Body of pancreas (tissue), 4 donors: ENCODE measurements around the gene MS4A14. TPM values are rescaled to one million over a fixed set of nuclear protein-coding genes. Genes with fewer than 3 reads are reported as not detected.

Experiments
- ATAC-seq: fragments of 150-250 bp; one replicate; pipeline ENCODE4 v1.9.1; 2016
- DNase-seq, 4 donors: peaks; one replicate each; pipeline ENCODE4 v3.0.0-alpha.2; 2019
- H3K27ac ChIP-seq, 4 donors: fragments of 200-600 bp; sonication (generic); 1 replicate in 3 of 4; 2 replicates in 1 of 4; pipeline versions ENCODE4 v1.5.1 to v1.6.1; 2016 to 2019; ENCODE audit warnings: mild to moderate bottlenecking in 1 of 4, mixed read lengths in 1 of 4, moderate library complexity in 1 of 4
- H3K27me3 ChIP-seq, 2 donors: fragments of 200-600 bp; sonication (generic); one replicate each; pipeline ENCODE4 v1.6.0; 2016; ENCODE audit warnings: mild to moderate bottlenecking in 1 of 2
- H3K36me3 ChIP-seq, 2 donors: fragments of 200-600 bp; sonication (generic); replicated peaks in 1 of 2; 2 replicates each; pipeline ENCODE4 v1.5.1; 2016; ENCODE audit warnings: low read depth in 2 of 2; ENCODE audit not compliant: insufficient read depth in 1 of 2
- H3K4me1 ChIP-seq: fragments of 200-600 bp; sonication (generic); one replicate; pipeline ENCODE4 v1.6.0; 2016
- H3K4me3 ChIP-seq, 2 donors: fragments of 200-600 bp; sonication (generic); 1 replicate in 1 of 2; 2 replicates in 1 of 2; pipeline ENCODE4 v1.5.1; 2016 to 2019
- H3K9me3 ChIP-seq, 3 donors: fragments of 200-600 bp; sonication (generic); 1 replicate in 2 of 3; 2 replicates in 1 of 3; pipeline ENCODE4 v1.5.1; 2016
- POLR2A ChIP-seq, 3 donors: fragments of 450-650 bp; IDR thresholded peaks; one replicate each; pipeline ENCODE4 v1.6.1; 2016; ENCODE audit warnings: antibody characterized with exemption in 3 of 3, mild to moderate bottlenecking in 2 of 3
- WGBS, 2 donors: methylation state at CpG; one replicate each; pipeline ENCODE4 v1.1.5; 2017; 5-methylcytosine and 5-hydroxymethylcytosine counted together
- intact Hi-C: fragments of 100-400 bp; cut with DNase I; formaldehyde crosslinking; loops from one replicate; pipeline ENCODE4 v1.15.1; 2023
- total RNA-seq, 2 donors: library from RNA; depleted of rRNA; stranded (reverse); fragments of >200 nt; gene quantifications; one replicate each; pipeline ENCODE4 v1.1.0, GENCODE V29; 2016
- TF ChIP-seq, protein P1 (sequence below), 7 experiments: fragments of 450-650 bp in 4 of 7; fragments of 200-600 bp in 3 of 7; sonication (generic) in 3 of 7; IDR thresholded peaks; one replicate each; pipeline ENCODE4 v1.5.1; 2016 to 2019; ENCODE audit warnings: antibody characterized with exemption in 7 of 7

The MS4A14 gene
- total RNA-seq, 2 donors from 2014 or later = 1.3 TPM

DNA sequence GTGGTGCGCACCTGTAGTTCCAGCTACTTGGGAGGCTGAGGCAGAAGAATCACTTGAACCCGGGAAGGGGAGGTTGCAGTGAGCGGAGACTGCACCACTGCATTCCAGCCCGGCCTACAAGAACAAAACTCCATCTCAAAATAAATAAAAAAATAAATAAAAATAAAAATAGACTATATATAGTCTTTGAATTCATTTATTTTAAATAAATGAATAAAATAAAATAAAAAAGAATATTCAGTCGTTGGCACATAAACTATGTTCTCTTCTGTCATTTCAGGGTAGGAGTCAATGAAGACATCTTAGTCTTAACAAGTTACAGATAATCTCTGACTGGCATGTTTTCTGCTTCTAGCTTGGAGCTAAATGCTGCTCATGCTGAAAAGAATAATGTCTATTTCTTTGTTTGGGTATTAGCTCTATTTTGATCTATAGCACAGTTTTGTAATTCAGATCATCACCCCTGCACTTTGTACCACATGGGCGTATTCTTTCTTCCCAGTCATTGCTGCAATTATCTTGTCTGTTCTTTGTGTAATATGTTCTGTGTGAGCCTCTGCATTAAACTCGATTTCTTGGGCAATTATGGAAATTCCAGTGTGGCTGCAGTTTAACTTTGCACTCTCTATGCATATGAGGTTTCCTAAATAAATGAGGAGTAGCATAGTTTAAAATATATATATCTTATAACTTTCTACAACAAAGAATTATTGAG lies 1.4 kb upstream of the MS4A14 start:
- DNase-seq (no peak), ATAC-seq (no peak)
- H3K4me3 ChIP-seq = no peak overlapping the region
- H3K36me3 ChIP-seq = no peaks in the 10 kb centered on the region
- no peak for TF ChIP-seq POLR2A (IDR thresholded peaks at IDR 0.05)
- TF ChIP-seq, protein P1, sequence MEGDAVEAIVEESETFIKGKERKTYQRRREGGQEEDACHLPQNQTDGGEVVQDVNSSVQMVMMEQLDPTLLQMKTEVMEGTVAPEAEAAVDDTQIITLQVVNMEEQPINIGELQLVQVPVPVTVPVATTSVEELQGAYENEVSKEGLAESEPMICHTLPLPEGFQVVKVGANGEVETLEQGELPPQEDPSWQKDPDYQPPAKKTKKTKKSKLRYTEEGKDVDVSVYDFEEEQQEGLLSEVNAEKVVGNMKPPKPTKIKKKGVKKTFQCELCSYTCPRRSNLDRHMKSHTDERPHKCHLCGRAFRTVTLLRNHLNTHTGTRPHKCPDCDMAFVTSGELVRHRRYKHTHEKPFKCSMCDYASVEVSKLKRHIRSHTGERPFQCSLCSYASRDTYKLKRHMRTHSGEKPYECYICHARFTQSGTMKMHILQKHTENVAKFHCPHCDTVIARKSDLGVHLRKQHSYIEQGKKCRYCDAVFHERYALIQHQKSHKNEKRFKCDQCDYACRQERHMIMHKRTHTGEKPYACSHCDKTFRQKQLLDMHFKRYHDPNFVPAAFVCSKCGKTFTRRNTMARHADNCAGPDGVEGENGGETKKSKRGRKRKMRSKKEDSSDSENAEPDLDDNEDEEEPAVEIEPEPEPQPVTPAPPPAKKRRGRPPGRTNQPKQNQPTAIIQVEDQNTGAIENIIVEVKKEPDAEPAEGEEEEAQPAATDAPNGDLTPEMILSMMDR (IDR thresholded peaks at IDR 0.05) = no peak
- intact Hi-C loops = no loop called here
- 74 to 80% methylated on average over 7 of the region's 7 CpGs for WGBS, 2 donors
- no peak overlapping the region for H3K27ac ChIP-seq
- no peaks in the 10 kb centered on the region for H3K27me3 ChIP-seq
- no peaks in the 10 kb centered on the region for H3K9me3 ChIP-seq
- H3K4me1 ChIP-seq = no peaks in the 10 kb centered on the region

DNA sequence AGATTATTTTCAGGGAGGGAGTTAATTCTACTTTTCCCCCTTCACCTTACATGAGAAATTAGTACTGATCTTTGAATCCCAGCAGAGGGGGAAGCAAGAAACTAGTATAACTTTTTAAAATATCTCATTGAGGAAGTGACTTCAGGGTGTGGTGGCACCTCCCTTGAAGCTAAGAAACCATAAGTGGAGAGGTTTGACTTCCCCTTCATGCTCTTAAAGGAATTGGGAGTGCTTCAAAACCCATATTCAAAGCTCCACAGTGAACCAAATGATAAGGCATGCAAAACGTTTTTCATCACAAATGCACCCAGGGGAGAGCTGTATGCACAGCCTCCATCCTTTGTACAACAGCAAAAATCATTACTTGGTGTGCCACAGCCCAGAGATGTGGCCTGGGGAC lies 540 bp downstream of the MS4A14 start:
- no peaks in the 10 kb centered on the region for H3K27me3 ChIP-seq
- H3K9me3 ChIP-seq = no peaks in the 10 kb centered on the region
- intact Hi-C loops = no loop called here
- 6 to 11% methylated on average over 1 of the region's 1 CpG for WGBS, 2 donors
- TF ChIP-seq, protein P1 (IDR thresholded peaks at IDR 0.05) = no peak
- no peak for TF ChIP-seq POLR2A (IDR thresholded peaks at IDR 0.05)
- no peaks in the 10 kb centered on the region for H3K4me1 ChIP-seq
- peak in 1 of 4 donors; percentile 25 for DNase-seq
- ATAC-seq = no peak
- no peak overlapping the region for H3K4me3 ChIP-seq
- H3K36me3 ChIP-seq = no peaks in the 10 kb centered on the region
- H3K27ac ChIP-seq = peak overlapping the region in 1 of 4 donors; percentile 35

DNA sequence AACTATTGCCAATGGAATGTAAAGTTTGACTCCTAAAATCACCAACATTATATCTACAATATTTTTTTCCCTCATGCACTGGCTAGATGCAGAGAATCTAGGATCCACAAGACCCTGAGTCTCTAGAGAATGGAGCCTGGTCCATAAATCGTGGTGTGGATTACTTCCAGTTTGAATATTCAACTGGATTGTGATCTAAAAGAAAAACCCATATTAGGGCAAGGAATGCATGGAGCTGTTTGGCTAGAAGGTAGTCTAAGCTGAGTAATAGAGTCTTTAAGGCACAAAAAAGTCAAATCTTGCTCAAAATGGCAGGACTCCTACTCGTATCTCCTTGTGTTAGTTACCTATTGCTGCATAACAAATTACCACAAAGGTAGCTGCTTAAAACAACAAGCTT lies 23.8 kb downstream of the MS4A14 start:
- Histone ChIP-seq H3K36me3 (no peaks in the 10 kb centered on the region), H3K4me3 (no peak overlapping the region), H3K9me3 (no peaks in the 10 kb centered on the region), H3K27me3 (no peaks in the 10 kb centered on the region), H3K4me1 (no peaks in the 10 kb centered on the region), H3K27ac (no peak overlapping the region)
- ATAC-seq (no peak), DNase-seq (no peak)
- intact Hi-C loops = no loop called here
- no peak for TF ChIP-seq POLR2A (IDR thresholded peaks at IDR 0.05)
- TF ChIP-seq, protein P1 (IDR thresholded peaks at IDR 0.05) = no peak
- 23 to 26% methylated on average over 2 of the region's 2 CpGs for WGBS, 2 donors

DNA sequence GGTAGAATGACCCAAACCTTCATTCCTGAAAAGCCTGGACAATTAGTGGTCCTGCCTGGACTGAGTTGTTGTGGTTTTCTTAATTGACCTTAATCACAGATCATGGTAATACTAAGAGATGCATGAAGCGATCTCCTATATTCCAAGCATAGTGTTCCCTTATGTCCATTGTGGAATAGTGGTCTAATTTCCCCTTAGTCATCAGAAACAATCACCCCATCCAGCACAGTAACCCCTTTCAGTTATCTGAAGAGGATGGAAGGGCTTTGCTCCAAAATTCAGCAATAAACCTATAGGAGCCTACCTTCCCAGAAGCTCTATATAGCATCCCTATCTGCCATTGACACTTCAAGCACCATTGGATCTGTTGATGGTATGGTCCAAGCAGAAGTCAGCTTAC lies 26.4 kb downstream of the MS4A14 start:
- Histone ChIP-seq H3K9me3 (no peaks in the 10 kb centered on the region), H3K27ac (no peak overlapping the region), H3K36me3 (no peaks in the 10 kb centered on the region), H3K27me3 (no peaks in the 10 kb centered on the region), H3K4me1 (no peaks in the 10 kb centered on the region), H3K4me3 (no peak overlapping the region)
- DNase-seq (no peak), ATAC-seq (no peak)
- WGBS, 2 donors = 80 to 82% methylated on average over 1 of the region's 1 CpG
- intact Hi-C loops = no loop called here
- no peak for TF ChIP-seq POLR2A (IDR thresholded peaks at IDR 0.05)
- TF ChIP-seq, protein P1 (IDR thresholded peaks at IDR 0.05) = no peak

DNA sequence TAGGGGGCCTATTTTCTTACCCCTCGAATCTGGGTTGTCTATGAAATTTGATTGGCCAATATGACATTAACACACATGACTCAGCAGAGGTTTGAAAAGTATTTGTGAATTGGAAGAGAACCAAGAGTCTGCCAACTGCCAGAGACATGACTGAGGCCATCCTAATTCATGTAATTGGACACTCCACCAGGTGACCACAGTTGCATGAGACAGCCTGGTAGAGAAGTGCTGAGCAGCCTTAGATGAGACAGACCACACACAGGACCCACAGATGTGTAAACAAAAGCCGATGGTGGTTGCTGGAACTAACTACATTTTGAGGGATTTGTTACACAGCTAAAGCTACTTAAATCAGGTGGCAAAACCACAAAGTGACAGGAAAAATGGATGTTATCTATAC lies 32.3 kb downstream of the MS4A14 start:
- intact Hi-C loops = no loop called here
- H3K27me3 ChIP-seq = no peaks in the 10 kb centered on the region
- WGBS, 2 donors = 28 to 46% methylated on average over 2 of the region's 2 CpGs
- H3K27ac ChIP-seq = no peak overlapping the region
- H3K4me1 ChIP-seq = peaks cover 11% of the 10 kb centered on the region
- TF ChIP-seq, protein P1 (IDR thresholded peaks at IDR 0.05) = no peak
- H3K36me3 ChIP-seq = no peaks in the 10 kb centered on the region
- DNase-seq (no peak), ATAC-seq (no peak)
- H3K9me3 ChIP-seq = no peaks in the 10 kb centered on the region
- no peak overlapping the region for H3K4me3 ChIP-seq
